Ishikawa (cell line): ENCODE results near the gene CCL4.

Experiments used
- CEBPB ChIP-seq: IDR thresholded peaks from 2 replicates; pipeline ENCODE4 v1.6.1; 2012
- CREB1 ChIP-seq: IDR thresholded peaks from 2 replicates; pipeline ENCODE4 v1.6.1; 2012; ENCODE audit warnings: low read depth
- EGR1 ChIP-seq: IDR thresholded peaks from 2 replicates; pipeline ENCODE4 v1.6.1; 2012
- EP300 ChIP-seq: IDR thresholded peaks from 2 replicates; pipeline ENCODE4 v1.6.1; 2012; ENCODE audit warnings: borderline replicate concordance
- FOXM1 ChIP-seq: IDR thresholded peaks from 2 replicates; pipeline ENCODE4 v1.6.1; 2012; ENCODE audit warnings: low read depth, borderline replicate concordance
- NFIC ChIP-seq: IDR thresholded peaks from 2 replicates; pipeline ENCODE4 v1.6.1; 2012
- RAD21 ChIP-seq: IDR thresholded peaks from 2 replicates; pipeline ENCODE4 v1.6.1; 2012; ENCODE audit warnings: low read depth
- TAF1 ChIP-seq: IDR thresholded peaks from 2 replicates; pipeline ENCODE4 v1.6.1; 2012; ENCODE audit warnings: low read depth, mild to moderate bottlenecking
- TCF12 ChIP-seq: IDR thresholded peaks from 2 replicates; pipeline ENCODE4 v1.6.1; 2012; ENCODE audit warnings: low read depth
- TEAD4 ChIP-seq: IDR thresholded peaks from 2 replicates; pipeline ENCODE4 v1.6.1; 2012
- YY1 ChIP-seq: IDR thresholded peaks from 2 replicates; pipeline ENCODE4 v1.6.1; 2012; ENCODE audit warnings: low read depth
- ZBTB7A ChIP-seq: IDR thresholded peaks from 2 replicates; pipeline ENCODE4 v1.6.1; 2012; ENCODE audit warnings: low read depth
- TF ChIP-seq, protein P1 (sequence below): IDR thresholded peaks from 2 replicates; pipeline ENCODE4 v1.6.1; 2012; ENCODE audit warnings: low read depth, mild to moderate bottlenecking
- TF ChIP-seq, protein P2 (sequence below): IDR thresholded peaks from 2 replicates; pipeline ENCODE4 v1.6.1; 2012
- TF ChIP-seq, protein P3 (sequence below): IDR thresholded peaks from 2 replicates; pipeline ENCODE4 v1.6.1; 2012

The CCL4 gene

GRCh38 chr17:36089888-36090836, 13.5 kb upstream of the CCL4 start, which contains the start of gene CCL3:
CCL3 (minus strand) TSS chr17:36090143; CDS start chr17:36090058, 85 bp downstream.
- TF ChIP-seq NFIC, result no peak
- no peak for TF ChIP-seq CREB1
- no peak for TF ChIP-seq ZBTB7A
- no peak for TF ChIP-seq YY1
- no peak for TF ChIP-seq EP300
- no peak for TF ChIP-seq RAD21
- TF ChIP-seq TEAD4, result no peak
- no peak for TF ChIP-seq CEBPB
- TF ChIP-seq, protein P1, sequence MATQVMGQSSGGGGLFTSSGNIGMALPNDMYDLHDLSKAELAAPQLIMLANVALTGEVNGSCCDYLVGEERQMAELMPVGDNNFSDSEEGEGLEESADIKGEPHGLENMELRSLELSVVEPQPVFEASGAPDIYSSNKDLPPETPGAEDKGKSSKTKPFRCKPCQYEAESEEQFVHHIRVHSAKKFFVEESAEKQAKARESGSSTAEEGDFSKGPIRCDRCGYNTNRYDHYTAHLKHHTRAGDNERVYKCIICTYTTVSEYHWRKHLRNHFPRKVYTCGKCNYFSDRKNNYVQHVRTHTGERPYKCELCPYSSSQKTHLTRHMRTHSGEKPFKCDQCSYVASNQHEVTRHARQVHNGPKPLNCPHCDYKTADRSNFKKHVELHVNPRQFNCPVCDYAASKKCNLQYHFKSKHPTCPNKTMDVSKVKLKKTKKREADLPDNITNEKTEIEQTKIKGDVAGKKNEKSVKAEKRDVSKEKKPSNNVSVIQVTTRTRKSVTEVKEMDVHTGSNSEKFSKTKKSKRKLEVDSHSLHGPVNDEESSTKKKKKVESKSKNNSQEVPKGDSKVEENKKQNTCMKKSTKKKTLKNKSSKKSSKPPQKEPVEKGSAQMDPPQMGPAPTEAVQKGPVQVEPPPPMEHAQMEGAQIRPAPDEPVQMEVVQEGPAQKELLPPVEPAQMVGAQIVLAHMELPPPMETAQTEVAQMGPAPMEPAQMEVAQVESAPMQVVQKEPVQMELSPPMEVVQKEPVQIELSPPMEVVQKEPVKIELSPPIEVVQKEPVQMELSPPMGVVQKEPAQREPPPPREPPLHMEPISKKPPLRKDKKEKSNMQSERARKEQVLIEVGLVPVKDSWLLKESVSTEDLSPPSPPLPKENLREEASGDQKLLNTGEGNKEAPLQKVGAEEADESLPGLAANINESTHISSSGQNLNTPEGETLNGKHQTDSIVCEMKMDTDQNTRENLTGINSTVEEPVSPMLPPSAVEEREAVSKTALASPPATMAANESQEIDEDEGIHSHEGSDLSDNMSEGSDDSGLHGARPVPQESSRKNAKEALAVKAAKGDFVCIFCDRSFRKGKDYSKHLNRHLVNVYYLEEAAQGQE, result no peak
- TF ChIP-seq, protein P2, sequence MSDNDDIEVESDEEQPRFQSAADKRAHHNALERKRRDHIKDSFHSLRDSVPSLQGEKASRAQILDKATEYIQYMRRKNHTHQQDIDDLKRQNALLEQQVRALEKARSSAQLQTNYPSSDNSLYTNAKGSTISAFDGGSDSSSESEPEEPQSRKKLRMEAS, result no peak
- no peak for TF ChIP-seq TCF12
- TF ChIP-seq, protein P3, sequence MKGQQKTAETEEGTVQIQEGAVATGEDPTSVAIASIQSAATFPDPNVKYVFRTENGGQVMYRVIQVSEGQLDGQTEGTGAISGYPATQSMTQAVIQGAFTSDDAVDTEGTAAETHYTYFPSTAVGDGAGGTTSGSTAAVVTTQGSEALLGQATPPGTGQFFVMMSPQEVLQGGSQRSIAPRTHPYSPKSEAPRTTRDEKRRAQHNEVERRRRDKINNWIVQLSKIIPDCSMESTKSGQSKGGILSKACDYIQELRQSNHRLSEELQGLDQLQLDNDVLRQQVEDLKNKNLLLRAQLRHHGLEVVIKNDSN, result no peak
- TF ChIP-seq FOXM1, result no peak
- TF ChIP-seq EGR1, result no peak
- TF ChIP-seq TAF1, result no peak

DNA sequence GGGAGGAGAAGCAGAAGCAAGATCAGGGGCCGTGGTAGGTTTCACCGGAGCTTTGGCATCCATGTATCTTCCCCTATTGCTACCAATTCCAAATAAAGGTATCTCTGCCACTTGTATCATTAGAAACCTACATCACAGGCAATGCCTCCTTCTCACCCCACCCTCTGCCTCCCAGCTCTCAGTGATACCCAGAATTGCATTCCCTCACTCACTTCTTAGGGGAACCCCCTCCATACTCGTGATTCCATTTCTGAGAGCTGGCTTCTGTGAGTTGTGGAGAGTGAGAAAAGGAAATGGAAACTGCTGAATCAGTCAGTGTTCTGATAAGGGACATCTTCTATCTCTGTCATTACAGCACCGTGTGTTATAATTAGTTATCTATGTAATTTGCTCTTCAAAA, 11.4 kb upstream of the CCL4 start:
- TF ChIP-seq TEAD4 (no peak), EP300 (no peak), TAF1 (no peak), NFIC (no peak), FOXM1 (no peak), TCF12 (no peak), EGR1 (no peak), CREB1 (no peak), RAD21 (no peak), YY1 (no peak), CEBPB (no peak), ZBTB7A (no peak)
- TF ChIP-seq, protein P2, result no peak
- TF ChIP-seq, protein P3, result no peak
- TF ChIP-seq, protein P1, result no peak

DNA sequence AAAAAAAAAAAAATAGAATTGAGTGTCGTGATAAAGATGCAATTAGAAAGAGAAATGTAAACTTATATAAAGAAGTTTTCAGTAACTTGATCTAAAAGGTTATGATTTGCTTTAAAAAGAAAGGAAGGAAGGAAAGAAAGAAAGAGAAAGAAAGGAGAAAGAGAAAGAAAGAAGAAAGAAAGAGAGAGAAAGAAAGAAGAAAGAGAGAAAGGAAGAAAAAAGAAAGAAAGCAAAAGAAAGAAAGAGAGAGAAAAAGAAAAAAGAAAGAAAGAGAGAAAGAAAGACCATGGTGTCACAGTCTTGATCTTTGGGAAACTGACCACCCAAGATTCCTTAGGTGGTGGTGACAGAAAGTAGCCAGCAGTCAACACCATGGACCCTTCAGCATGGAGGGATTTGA, 9.4 kb upstream of the CCL4 start:
- TF ChIP-seq NFIC, result no peak
- TF ChIP-seq YY1, result no peak
- TF ChIP-seq, protein P3, result no peak
- TF ChIP-seq, protein P2, result no peak
- TF ChIP-seq EP300, result no peak
- TF ChIP-seq, protein P1, result no peak
- TF ChIP-seq RAD21, result no peak
- TF ChIP-seq FOXM1, result no peak
- TF ChIP-seq CREB1, result no peak
- no peak for TF ChIP-seq ZBTB7A
- TF ChIP-seq TCF12, result no peak
- no peak for TF ChIP-seq TEAD4
- TF ChIP-seq EGR1, result no peak
- TF ChIP-seq CEBPB, result no peak
- no peak for TF ChIP-seq TAF1
